ENCODE data around the gene KIAA1755. TPM values are rescaled to one million over a fixed set of nuclear protein-coding genes. Genes with fewer than 3 reads are reported as not detected.

Gene KIAA1755
- total RNA-seq, 1 donor from 2014 or later: 17.8 TPM

GRCh38 chr20:38197619-38198018, 62.9 kb downstream of the KIAA1755 start:
- no peak overlapping the region for H3K27ac Mint-ChIP-seq (ENCODE audit: unreplicated experiment)
- no peak overlapping the region for H3K4me3 Mint-ChIP-seq (ENCODE audit: unreplicated experiment)
- H3K27me3 Mint-ChIP-seq (ENCODE audit: low read depth): no peaks in the 10 kb centered on the region
- no peaks in the 10 kb centered on the region for H3K9me3 Mint-ChIP-seq (ENCODE audit: low read depth)
- no peaks in the 10 kb centered on the region for H3K36me3 Mint-ChIP-seq (ENCODE audit: low read depth)
- DNase-seq (ENCODE audit: low spot score): no peak
- TF ChIP-seq, protein P1, sequence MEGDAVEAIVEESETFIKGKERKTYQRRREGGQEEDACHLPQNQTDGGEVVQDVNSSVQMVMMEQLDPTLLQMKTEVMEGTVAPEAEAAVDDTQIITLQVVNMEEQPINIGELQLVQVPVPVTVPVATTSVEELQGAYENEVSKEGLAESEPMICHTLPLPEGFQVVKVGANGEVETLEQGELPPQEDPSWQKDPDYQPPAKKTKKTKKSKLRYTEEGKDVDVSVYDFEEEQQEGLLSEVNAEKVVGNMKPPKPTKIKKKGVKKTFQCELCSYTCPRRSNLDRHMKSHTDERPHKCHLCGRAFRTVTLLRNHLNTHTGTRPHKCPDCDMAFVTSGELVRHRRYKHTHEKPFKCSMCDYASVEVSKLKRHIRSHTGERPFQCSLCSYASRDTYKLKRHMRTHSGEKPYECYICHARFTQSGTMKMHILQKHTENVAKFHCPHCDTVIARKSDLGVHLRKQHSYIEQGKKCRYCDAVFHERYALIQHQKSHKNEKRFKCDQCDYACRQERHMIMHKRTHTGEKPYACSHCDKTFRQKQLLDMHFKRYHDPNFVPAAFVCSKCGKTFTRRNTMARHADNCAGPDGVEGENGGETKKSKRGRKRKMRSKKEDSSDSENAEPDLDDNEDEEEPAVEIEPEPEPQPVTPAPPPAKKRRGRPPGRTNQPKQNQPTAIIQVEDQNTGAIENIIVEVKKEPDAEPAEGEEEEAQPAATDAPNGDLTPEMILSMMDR (IDR thresholded peaks at IDR 0.05): no peak
- H3K4me1 Mint-ChIP-seq (ENCODE audit: low read depth): peaks cover 21% of the 10 kb centered on the region

DNA sequence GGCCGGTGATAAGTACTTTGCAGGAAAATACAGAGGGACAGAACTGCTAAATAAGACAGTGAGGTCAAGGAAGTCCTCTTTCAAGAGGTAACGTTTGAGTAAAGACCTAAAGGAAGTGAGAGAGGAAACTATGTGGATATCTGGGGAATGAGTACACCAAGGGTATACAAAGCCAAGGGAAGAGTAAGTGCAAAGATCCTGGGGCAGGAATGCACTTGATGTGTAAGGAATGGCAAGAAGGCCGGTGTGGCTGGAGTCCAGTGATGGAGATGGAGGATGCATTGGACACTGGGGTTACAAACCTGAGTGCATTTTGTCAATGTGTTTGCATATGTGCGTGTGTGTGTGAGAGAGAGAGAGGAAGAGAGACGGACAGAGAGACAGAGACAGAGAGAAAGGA, 63.3 kb downstream of the KIAA1755 start:
- Mint-ChIP-seq H3K4me1 (ENCODE audit: low read depth) (peaks cover 21% of the 10 kb centered on the region), H3K27ac (ENCODE audit: unreplicated experiment) (no peak overlapping the region), H3K36me3 (ENCODE audit: low read depth) (no peaks in the 10 kb centered on the region), H3K4me3 (ENCODE audit: unreplicated experiment) (no peak overlapping the region), H3K9me3 (ENCODE audit: low read depth) (no peaks in the 10 kb centered on the region), H3K27me3 (ENCODE audit: low read depth) (no peaks in the 10 kb centered on the region)
- DNase-seq (ENCODE audit: low spot score): no peak
- TF ChIP-seq, protein P1 (IDR thresholded peaks at IDR 0.05): no peak

- TF ChIP-seq, protein P1 (IDR thresholded peaks at IDR 0.05): no peak
- DNase-seq (ENCODE audit: low spot score): no peak
- Mint-ChIP-seq H3K9me3 (ENCODE audit: low read depth) (no peaks in the 10 kb centered on the region), H3K4me1 (ENCODE audit: low read depth) (peaks cover 24% of the 10 kb centered on the region), H3K36me3 (ENCODE audit: low read depth) (no peaks in the 10 kb centered on the region), H3K4me3 (ENCODE audit: unreplicated experiment) (no peak overlapping the region), H3K27me3 (ENCODE audit: low read depth) (no peaks in the 10 kb centered on the region), H3K27ac (ENCODE audit: unreplicated experiment) (peak overlapping the region; percentile 57)
Observed at GRCh38 chr20:38196592-38196991, 63.9 kb downstream of the KIAA1755 start.

- Mint-ChIP-seq H3K27me3 (ENCODE audit: low read depth) (no peaks in the 10 kb centered on the region), H3K36me3 (ENCODE audit: low read depth) (peaks cover 2% of the 10 kb centered on the region), H3K27ac (ENCODE audit: unreplicated experiment) (no peak overlapping the region), H3K9me3 (ENCODE audit: low read depth) (no peaks in the 10 kb centered on the region), H3K4me1 (ENCODE audit: low read depth) (peaks cover 24% of the 10 kb centered on the region), H3K4me3 (ENCODE audit: unreplicated experiment) (no peak overlapping the region)
- no peak for DNase-seq (ENCODE audit: low spot score)
- TF ChIP-seq, protein P1 (IDR thresholded peaks at IDR 0.05): no peak
Observed at GRCh38 chr20:38196076-38196475, 64.5 kb downstream of the KIAA1755 start.

DNA sequence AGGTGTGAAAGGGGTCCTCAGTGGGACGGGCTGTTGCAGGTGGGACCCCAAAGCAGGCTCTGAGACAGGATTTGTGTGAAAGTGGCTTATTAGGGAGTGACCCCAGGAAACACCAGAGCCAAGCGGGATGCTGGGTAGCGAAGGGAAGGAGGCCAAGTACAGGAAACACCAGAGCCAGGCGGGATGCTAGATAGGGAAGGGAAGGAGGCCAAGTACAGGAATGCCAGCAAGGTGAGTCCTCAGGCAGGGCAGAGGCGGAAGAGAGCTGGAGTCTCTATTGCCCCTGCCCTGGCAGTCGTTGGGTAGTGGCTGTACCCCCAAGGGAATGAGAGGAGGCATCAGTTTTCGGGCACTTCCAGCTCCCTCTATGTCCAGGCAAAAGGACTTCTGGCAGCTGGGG, 65.0 kb downstream of the KIAA1755 start:
- DNase-seq (ENCODE audit: low spot score): no peak
- Mint-ChIP-seq H3K36me3 (ENCODE audit: low read depth) (peaks cover 2% of the 10 kb centered on the region), H3K4me1 (ENCODE audit: low read depth) (peaks cover 22% of the 10 kb centered on the region), H3K9me3 (ENCODE audit: low read depth) (no peaks in the 10 kb centered on the region), H3K4me3 (ENCODE audit: unreplicated experiment) (no peak overlapping the region), H3K27me3 (ENCODE audit: low read depth) (no peaks in the 10 kb centered on the region), H3K27ac (ENCODE audit: unreplicated experiment) (no peak overlapping the region)
- TF ChIP-seq, protein P1 (IDR thresholded peaks at IDR 0.05): no peak

Data from chondrocyte (in vitro differentiated cells).